Lower leg skin (tissue), 3 donors: ENCODE measurements around the gene MDFIC.

Experiments
- POLR2A ChIP-seq, 2 donors: fragments of 450-650 bp; IDR thresholded peaks; one replicate each; pipeline ENCODE4 v1.6.1; 2016 to 2017; ENCODE audit warnings: antibody characterized with exemption in 2 of 2, mild to moderate bottlenecking in 1 of 2, moderate library complexity in 1 of 2
- TF ChIP-seq, protein P1 (sequence below), 3 donors: fragments of 450-650 bp; IDR thresholded peaks; one replicate each; pipeline ENCODE4 v1.5.1; 2016; ENCODE audit warnings: antibody characterized with exemption in 3 of 3, mild to moderate bottlenecking in 3 of 3, moderate library complexity in 2 of 3

DNA sequence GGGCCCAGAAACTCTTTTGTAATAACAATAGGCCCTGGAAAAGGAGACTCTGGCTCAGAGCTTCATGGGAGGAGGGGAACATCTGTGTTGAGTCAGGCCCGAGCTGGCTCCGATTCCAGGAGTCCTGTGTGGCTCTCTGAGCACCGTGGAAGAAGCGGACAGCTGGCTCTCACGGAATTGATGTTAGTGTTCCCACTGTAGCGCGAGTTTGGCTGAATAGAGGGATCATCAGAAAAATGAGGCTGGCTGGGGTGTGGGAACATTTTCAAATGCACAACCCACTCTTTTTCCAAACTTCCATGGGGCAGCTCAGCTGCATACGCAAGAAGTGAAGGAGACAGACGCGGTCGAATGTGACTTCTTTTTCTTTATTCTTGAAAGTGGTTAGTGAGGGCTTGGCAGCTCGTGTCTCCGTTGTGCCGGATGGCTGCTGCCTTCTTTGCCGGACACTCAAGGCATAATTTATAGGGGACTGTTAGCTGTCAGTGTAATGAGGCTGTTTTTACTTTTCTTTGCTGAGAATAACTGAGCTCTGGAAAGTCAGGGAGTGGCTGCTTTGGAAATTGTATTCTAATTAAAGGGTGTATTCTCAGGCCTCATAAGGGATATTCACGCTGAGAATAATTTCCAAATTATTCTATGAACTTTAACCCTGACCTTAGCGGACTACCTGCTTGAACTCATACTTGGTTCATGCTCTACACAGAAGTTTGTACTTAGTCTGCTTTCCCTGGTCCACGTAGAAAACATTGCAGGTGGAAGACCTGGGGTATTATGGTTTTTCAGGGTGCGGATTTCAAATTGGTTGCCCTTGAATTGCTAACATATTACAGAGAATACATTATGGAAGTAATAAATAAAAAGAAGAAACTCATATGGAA is 23.1 kb downstream of the MDFIC start:
- TF ChIP-seq POLR2A (IDR thresholded peaks at IDR 0.05): no peak
- TF ChIP-seq, protein P1, sequence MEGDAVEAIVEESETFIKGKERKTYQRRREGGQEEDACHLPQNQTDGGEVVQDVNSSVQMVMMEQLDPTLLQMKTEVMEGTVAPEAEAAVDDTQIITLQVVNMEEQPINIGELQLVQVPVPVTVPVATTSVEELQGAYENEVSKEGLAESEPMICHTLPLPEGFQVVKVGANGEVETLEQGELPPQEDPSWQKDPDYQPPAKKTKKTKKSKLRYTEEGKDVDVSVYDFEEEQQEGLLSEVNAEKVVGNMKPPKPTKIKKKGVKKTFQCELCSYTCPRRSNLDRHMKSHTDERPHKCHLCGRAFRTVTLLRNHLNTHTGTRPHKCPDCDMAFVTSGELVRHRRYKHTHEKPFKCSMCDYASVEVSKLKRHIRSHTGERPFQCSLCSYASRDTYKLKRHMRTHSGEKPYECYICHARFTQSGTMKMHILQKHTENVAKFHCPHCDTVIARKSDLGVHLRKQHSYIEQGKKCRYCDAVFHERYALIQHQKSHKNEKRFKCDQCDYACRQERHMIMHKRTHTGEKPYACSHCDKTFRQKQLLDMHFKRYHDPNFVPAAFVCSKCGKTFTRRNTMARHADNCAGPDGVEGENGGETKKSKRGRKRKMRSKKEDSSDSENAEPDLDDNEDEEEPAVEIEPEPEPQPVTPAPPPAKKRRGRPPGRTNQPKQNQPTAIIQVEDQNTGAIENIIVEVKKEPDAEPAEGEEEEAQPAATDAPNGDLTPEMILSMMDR (IDR thresholded peaks at IDR 0.05): no peak
